Fibroblast of villous mesenchyme (primary cell): ENCODE data around the gene KCNAB1. TPM values are rescaled to one million over a fixed set of nuclear protein-coding genes. Genes with fewer than 3 reads are reported as not detected.

Experiments
- DNase-seq: peaks from one replicate; pipeline ENCODE4 v3.0.0-alpha.2; 2010; ENCODE audit warnings: low read depth
- H3K4me3 ChIP-seq: 2 replicates; pipeline ENCODE4 v1.5.1; 2011; ENCODE audit warnings: low read depth, mild to moderate bottlenecking, low read length
- total RNA-seq: library from RNA; depleted of rRNA; stranded (reverse); fragments of >200 nt; gene quantifications from 2 replicates; pipeline ENCODE4 v1.2.3, GENCODE V29; 2012
- TF ChIP-seq, protein P1 (sequence below): IDR thresholded peaks from 2 replicates; pipeline ENCODE4 v1.5.1; 2012; ENCODE audit warnings: low read depth, mild to moderate bottlenecking, low read length; ENCODE audit not compliant: insufficient read depth

KCNAB1 gene
- total RNA-seq, 1 donor, result not detected

DNA sequence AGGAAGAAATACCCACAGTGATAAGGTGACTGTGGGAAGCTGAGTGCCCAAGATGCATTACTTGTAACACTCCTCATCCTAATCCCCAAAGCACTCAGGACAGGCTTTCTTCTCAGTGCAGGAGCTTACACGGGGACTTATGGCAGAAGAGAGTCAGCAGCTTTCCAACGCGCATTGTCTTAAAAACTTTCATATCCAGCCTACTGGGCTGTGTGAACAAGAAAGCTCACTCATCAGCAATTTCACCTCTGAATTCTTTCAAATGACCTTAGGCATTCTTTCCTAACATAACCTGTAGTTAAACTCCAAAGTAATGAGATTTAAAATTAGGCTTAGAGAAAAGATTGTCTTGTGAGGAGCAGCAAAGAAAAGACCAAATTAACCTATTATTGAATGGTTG, 132.3 kb downstream of the KCNAB1 start:
- no peak for DNase-seq
- no peak overlapping the region for H3K4me3 ChIP-seq
- TF ChIP-seq, protein P1, sequence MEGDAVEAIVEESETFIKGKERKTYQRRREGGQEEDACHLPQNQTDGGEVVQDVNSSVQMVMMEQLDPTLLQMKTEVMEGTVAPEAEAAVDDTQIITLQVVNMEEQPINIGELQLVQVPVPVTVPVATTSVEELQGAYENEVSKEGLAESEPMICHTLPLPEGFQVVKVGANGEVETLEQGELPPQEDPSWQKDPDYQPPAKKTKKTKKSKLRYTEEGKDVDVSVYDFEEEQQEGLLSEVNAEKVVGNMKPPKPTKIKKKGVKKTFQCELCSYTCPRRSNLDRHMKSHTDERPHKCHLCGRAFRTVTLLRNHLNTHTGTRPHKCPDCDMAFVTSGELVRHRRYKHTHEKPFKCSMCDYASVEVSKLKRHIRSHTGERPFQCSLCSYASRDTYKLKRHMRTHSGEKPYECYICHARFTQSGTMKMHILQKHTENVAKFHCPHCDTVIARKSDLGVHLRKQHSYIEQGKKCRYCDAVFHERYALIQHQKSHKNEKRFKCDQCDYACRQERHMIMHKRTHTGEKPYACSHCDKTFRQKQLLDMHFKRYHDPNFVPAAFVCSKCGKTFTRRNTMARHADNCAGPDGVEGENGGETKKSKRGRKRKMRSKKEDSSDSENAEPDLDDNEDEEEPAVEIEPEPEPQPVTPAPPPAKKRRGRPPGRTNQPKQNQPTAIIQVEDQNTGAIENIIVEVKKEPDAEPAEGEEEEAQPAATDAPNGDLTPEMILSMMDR, result no peak

DNA sequence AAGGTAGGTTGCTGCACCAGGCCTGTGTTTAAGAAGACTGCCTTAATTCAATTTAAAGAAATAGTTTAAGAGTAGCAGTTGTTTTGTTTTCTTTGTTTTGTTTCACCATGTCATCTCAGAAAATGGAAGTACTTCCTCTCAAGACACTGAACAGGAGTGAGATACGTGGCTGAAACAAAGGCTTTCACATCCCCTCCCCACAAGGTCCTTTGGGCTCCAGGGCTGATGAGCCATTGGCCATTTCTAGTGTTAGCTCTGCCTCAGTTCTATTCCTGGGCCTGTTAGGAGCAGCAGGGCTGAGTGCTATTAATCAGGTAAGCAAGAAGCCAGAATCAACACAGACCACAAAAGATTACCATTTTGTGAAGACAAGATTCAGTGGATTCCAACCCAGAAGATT, 132.8 kb downstream of the KCNAB1 start:
- H3K4me3 ChIP-seq, result no peak overlapping the region
- TF ChIP-seq, protein P1, result no peak
- DNase-seq, result no peak

DNA sequence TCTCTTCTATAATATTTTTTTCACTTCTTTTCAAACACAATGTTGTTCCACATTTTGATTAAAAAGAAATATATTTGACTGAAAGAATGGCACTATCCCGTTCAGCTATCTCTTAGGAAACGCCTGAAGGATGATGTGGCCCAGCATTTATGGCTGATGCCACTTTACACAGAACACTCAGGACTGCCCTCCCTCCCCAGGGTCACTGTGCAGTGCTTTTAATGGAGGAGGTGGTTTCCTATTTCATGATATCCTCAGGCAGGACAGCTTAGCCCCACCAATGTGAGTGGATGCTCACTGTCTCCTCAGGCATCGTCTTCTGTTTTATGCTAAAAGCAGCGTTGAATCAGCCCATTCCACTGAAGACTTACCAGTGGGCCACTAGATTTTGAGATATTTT, 135.9 kb downstream of the KCNAB1 start:
- no peak overlapping the region for H3K4me3 ChIP-seq
- TF ChIP-seq, protein P1, result no peak
- no peak for DNase-seq

DNA sequence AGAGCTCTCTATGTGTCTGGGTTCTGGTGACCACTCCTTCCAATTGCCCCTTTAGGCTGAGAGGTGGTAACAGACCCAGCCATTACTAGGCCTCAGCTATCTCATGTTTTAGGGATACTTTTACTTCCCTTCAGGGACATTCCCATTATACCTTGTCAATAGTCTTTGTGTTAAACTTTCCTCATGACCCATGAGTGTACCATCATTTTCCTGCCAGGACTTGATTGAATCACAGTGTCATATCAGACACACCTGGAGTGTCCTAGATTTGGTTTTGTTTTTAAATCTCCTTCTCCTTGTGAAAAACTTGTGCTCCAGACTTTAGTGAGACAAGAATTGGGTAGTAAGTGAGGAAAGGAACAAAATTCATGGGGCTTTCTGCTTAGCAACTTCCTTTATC, 136.6 kb downstream of the KCNAB1 start:
- no peak overlapping the region for H3K4me3 ChIP-seq
- TF ChIP-seq, protein P1, result no peak
- no peak for DNase-seq

DNA sequence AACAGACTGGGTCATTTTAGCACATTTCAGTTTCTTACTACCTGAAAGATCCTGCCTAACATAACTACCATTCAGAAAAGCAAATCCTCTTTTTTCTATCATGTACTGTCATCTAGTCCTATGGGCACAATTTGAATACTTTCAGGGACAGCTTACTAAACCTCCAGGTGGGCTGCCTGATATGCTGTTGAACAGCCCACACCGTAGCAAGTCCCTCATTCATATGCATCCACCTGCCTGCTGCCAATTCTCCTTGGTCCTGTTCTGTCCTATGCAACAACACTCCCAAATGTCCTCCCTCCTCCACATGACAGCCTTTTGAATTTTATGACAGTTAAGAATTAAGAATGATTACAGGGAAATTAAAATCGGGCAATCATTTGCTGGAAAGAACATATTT, 137.9 kb downstream of the KCNAB1 start:
- TF ChIP-seq, protein P1, result no peak
- no peak overlapping the region for H3K4me3 ChIP-seq
- DNase-seq, result no peak

DNA sequence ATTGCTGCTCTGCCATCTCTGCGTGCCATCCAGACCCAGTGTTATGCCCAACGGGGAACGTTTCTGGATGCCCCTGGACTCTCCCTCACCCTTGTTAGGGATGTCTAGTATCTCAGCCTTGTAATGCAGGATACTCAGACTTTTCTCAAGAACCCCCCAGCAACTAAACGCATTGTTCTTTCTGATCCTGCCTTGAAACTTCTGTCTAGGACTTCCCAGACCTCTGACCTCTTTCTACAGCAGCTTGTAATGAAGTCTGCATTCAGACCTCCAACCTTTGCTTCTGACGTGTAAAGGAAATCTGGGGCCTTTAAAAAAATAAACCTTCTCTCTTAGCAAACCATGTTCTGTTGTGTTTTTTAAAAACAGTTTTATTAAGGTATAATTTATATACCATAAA, 139.5 kb downstream of the KCNAB1 start:
- TF ChIP-seq, protein P1, result no peak
- H3K4me3 ChIP-seq, result no peak overlapping the region
- DNase-seq, result peak; percentile 19

DNA sequence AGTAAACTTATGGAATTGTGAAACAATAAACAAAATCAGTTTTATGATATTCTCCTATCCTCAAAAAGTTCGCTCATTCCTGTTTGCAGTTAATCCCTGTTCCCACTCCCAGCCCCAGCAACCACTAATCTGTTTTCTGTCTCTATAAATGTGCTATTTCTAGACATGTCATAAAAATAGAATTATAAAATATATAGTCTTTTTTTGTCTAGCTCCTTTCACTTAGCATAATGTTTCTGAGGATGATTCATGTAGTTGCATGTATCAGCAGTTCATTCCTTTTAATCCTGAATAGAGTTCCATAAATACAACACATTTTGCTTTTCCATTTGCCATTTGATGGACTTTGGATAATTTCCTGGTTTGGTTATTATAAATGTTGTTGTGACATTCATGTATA, 140.0 kb downstream of the KCNAB1 start:
- H3K4me3 ChIP-seq, result no peak overlapping the region
- TF ChIP-seq, protein P1, result no peak
- DNase-seq, result peak; percentile 47
